ENCODE results near the gene CDYL2.
A peak's percentile ranks its signal among the peaks of the same experiment; 100 is the strongest.
"Not testable (repeated sequence)": the region's sequence is repeated elsewhere in the genome, so short reads cannot be mapped to it uniquely, and the experiment has no call there.

The CDYL2 gene

GRCh38 chr16:80806927-80807340 lies 2.5 kb upstream of the CDYL2 start:
- DNase-seq, result peak; percentile 42

GRCh38 chr16:80806289-80806688 lies 1.9 kb upstream of the CDYL2 start:
- no peak for DNase-seq

GRCh38 chr16:80804056-80804525 lies 307 bp downstream of the CDYL2 start:
- DNase-seq, result peak; percentile 65

GRCh38 chr16:80803339-80804055 lies 901 bp downstream of the CDYL2 start:
- DNase-seq, result peak; percentile 55

- DNase-seq, result no peak
Observed at GRCh38 chr16:80802902-80803301, 1.5 kb downstream of the CDYL2 start.

- no peak for DNase-seq
Observed at GRCh38 chr16:80802138-80802537, 2.3 kb downstream of the CDYL2 start.

- DNase-seq, result no peak
Observed at GRCh38 chr16:80794071-80794470, 10.3 kb downstream of the CDYL2 start.

GRCh38 chr16:80792031-80792430 lies 12.4 kb downstream of the CDYL2 start:
- DNase-seq, result no peak

- no peak for DNase-seq
Observed at GRCh38 chr16:80791411-80791810, 13.0 kb downstream of the CDYL2 start.

GRCh38 chr16:80790751-80791150 lies 13.6 kb downstream of the CDYL2 start:
- DNase-seq, result no peak

- DNase-seq, result no peak
Observed at GRCh38 chr16:80788027-80788426, 16.4 kb downstream of the CDYL2 start.

GRCh38 chr16:80786561-80786960 lies 17.8 kb downstream of the CDYL2 start:
- not testable (repeated sequence) for DNase-seq

- DNase-seq, result no peak
Observed at GRCh38 chr16:80784951-80785350, 19.4 kb downstream of the CDYL2 start.

- no peak for DNase-seq
Observed at GRCh38 chr16:80778703-80779102, 25.7 kb downstream of the CDYL2 start.

GRCh38 chr16:80776856-80777255 lies 27.5 kb downstream of the CDYL2 start:
- no peak for DNase-seq

GRCh38 chr16:80775450-80775849 lies 28.9 kb downstream of the CDYL2 start:
- no peak for DNase-seq

- no peak for DNase-seq
Observed at GRCh38 chr16:80766798-80767197, 37.6 kb downstream of the CDYL2 start.

- DNase-seq, result no peak
Observed at GRCh38 chr16:80759419-80760162, 44.8 kb downstream of the CDYL2 start.

- no peak for DNase-seq
Observed at GRCh38 chr16:80754476-80754875, 49.9 kb downstream of the CDYL2 start.

- no peak for DNase-seq
Observed at GRCh38 chr16:80752541-80752940, 51.9 kb downstream of the CDYL2 start.

GRCh38 chr16:80751167-80751566 lies 53.2 kb downstream of the CDYL2 start:
- DNase-seq, result no peak

- no peak for DNase-seq
Observed at GRCh38 chr16:80746231-80746630, 58.2 kb downstream of the CDYL2 start.

- no peak for DNase-seq
Observed at GRCh38 chr16:80744856-80745255, 59.5 kb downstream of the CDYL2 start.

- DNase-seq, result no peak
Observed at GRCh38 chr16:80743772-80744171, 60.6 kb downstream of the CDYL2 start.

All from CD4-positive, alpha-beta T cell treated with Interleukin-17A for 1 hour (primary cell).